OCI-LY3 (cell line): ENCODE measurements around the gene WFIKKN2.

Source experiments
- H2AFZ ChIP-seq: fragments of 200-600, 300-600 bp; shearing (Covaris generic); 2 replicates; pipeline ENCODE4 v1.6.0; 2014; ENCODE audit warnings: antibody characterized with exemption, low read depth, low read length
- H3K27ac ChIP-seq: fragments of 200-600, 300-600 bp; sonication (generic); 2 replicates; pipeline ENCODE4 v1.5.1; 2014; ENCODE audit warnings: mild to moderate bottlenecking, low read length, moderate library complexity, mixed read lengths
- H3K27me3 ChIP-seq: fragments of 200-600, 300-600 bp; sonication (generic); 2 replicates; pipeline ENCODE4 v1.6.1; 2014; ENCODE audit warnings: low read depth, low read length, mixed read lengths
- H3K36me3 ChIP-seq: fragments of 200-600, 300-600 bp; sonication (generic); replicated peaks from 2 replicates; pipeline ENCODE3; 2014; ENCODE audit warnings: low read depth, low read length, mixed read lengths
- H3K4me1 ChIP-seq: fragments of 300-600, 200-600 bp; sonication (generic); 2 replicates; pipeline ENCODE4 v1.6.1; 2014; ENCODE audit warnings: low read length, mixed read lengths
- H3K4me2 ChIP-seq: fragments of 200-600, 300-600 bp; sonication (generic); 2 replicates; pipeline ENCODE4 v1.6.1; 2014; ENCODE audit warnings: low read length, mixed read lengths
- H3K4me3 ChIP-seq: fragments of 300-600, 200-600 bp; sonication (generic); 2 replicates; pipeline ENCODE4 v1.5.1; 2014; ENCODE audit warnings: antibody characterized with exemption, mild to moderate bottlenecking, low read length, moderate library complexity
- H3K79me2 ChIP-seq: fragments of 300-600, 200-600 bp; shearing (Covaris generic); 2 replicates; pipeline ENCODE4 v1.6.1; 2014; ENCODE audit warnings: mild to moderate bottlenecking, low read length, mixed read lengths
- H3K9ac ChIP-seq: fragments of 300-600, 200-600 bp; shearing (Covaris generic); 2 replicates; pipeline ENCODE4 v1.6.0; 2014; ENCODE audit warnings: mild to moderate bottlenecking, low read length, moderate library complexity
- H3K9me3 ChIP-seq: fragments of 200-600, 300-600 bp; shearing (Covaris generic); 2 replicates; pipeline ENCODE4 v1.6.1; 2014; ENCODE audit warnings: low read length, mixed read lengths; ENCODE audit not compliant: insufficient read depth
- H4K20me1 ChIP-seq: fragments of 200-600, 300-600 bp; sonication (generic); 2 replicates; pipeline ENCODE4 v1.6.1; 2016; ENCODE audit warnings: low read length, mixed read lengths; ENCODE audit not compliant: insufficient read depth
- CTCF ChIP-seq: fragments of 200-600, 300-600 bp; sonication (generic); IDR thresholded peaks from 2 replicates; pipeline ENCODE4 v1.5.1; 2014; ENCODE audit warnings: antibody characterized with exemption, low read length, low read depth
- EZH2phosphoT487 ChIP-seq: fragments of 200-600 bp; shearing (Covaris generic); IDR thresholded peaks from 2 replicates; pipeline ENCODE4 v1.6.1; 2018; ENCODE audit warnings: antibody characterized with exemption, mixed run types, low read depth

WFIKKN2 gene

GRCh38 chr17:50848711-50849110, 13.3 kb downstream of the WFIKKN2 start:
- H3K4me1 ChIP-seq = peaks cover 12% of the 10 kb centered on the region
- peaks cover 10% of the 10 kb centered on the region for H3K27me3 ChIP-seq
- H2AFZ ChIP-seq = no peak overlapping the region
- H3K4me2 ChIP-seq = no peak overlapping the region
- H3K27ac ChIP-seq = no peak overlapping the region
- TF ChIP-seq EZH2phosphoT487 = no peak
- TF ChIP-seq CTCF = no peak
- no peak overlapping the region for H3K4me3 ChIP-seq
- H3K79me2 ChIP-seq = no peaks in the 10 kb centered on the region
- no peaks in the 10 kb centered on the region for H3K36me3 ChIP-seq
- H3K9ac ChIP-seq = no peak overlapping the region
- H4K20me1 ChIP-seq = no peaks in the 10 kb centered on the region
- peaks cover 8% of the 10 kb centered on the region; the same call in 1 of the 2 replicates for H3K9me3 ChIP-seq

- H3K4me1 ChIP-seq = peaks cover 12% of the 10 kb centered on the region
- no peaks in the 10 kb centered on the region for H4K20me1 ChIP-seq
- H3K4me2 ChIP-seq = no peak overlapping the region
- no peaks in the 10 kb centered on the region for H3K79me2 ChIP-seq
- TF ChIP-seq EZH2phosphoT487 = no peak
- TF ChIP-seq CTCF = no peak
- H3K9me3 ChIP-seq = peaks cover 8% of the 10 kb centered on the region; the same call in 1 of the 2 replicates
- no peak overlapping the region for H2AFZ ChIP-seq
- H3K4me3 ChIP-seq = no peak overlapping the region
- no peak overlapping the region for H3K27ac ChIP-seq
- peaks cover 17% of the 10 kb centered on the region for H3K27me3 ChIP-seq
- no peak overlapping the region for H3K9ac ChIP-seq
- H3K36me3 ChIP-seq = no peaks in the 10 kb centered on the region
These were observed 15.3 kb downstream of the WFIKKN2 start for GRCh38 chr17:50850640-50851039.

GRCh38 chr17:50853015-50853615, 17.7 kb downstream of the WFIKKN2 start:
- Histone ChIP-seq H3K9me3 (peaks cover 8% of the 10 kb centered on the region; the same call in 1 of the 2 replicates), H3K79me2 (no peaks in the 10 kb centered on the region), H3K4me2 (no peak overlapping the region), H3K36me3 (no peaks in the 10 kb centered on the region), H3K27ac (no peak overlapping the region), H3K9ac (no peak overlapping the region), H4K20me1 (no peaks in the 10 kb centered on the region), H3K27me3 (peaks cover 23% of the 10 kb centered on the region), H2AFZ (no peak overlapping the region), H3K4me3 (no peak overlapping the region), H3K4me1 (peaks cover 12% of the 10 kb centered on the region)
- TF ChIP-seq CTCF (no peak), EZH2phosphoT487 (no peak)

GRCh38 chr17:50853781-50854180, 18.4 kb downstream of the WFIKKN2 start:
- no peaks in the 10 kb centered on the region for H3K36me3 ChIP-seq
- H2AFZ ChIP-seq = no peak overlapping the region
- TF ChIP-seq CTCF = no peak
- H3K4me3 ChIP-seq = no peak overlapping the region
- no peak overlapping the region for H3K4me2 ChIP-seq
- H3K27ac ChIP-seq = no peak overlapping the region
- H3K4me1 ChIP-seq = peaks cover 12% of the 10 kb centered on the region
- H3K9ac ChIP-seq = no peak overlapping the region
- H3K27me3 ChIP-seq = peaks cover 23% of the 10 kb centered on the region
- H3K79me2 ChIP-seq = no peaks in the 10 kb centered on the region
- peaks cover 3% of the 10 kb centered on the region; the same call in 1 of the 2 replicates for H3K9me3 ChIP-seq
- no peaks in the 10 kb centered on the region for H4K20me1 ChIP-seq
